HG02870 (cell line): Measurements from ENCODE around the gene BRINP1.

Experiments used
- ATAC-seq: cut with Tn5 transposase; IDR thresholded peaks from one replicate; pipeline ENCODE4 v1.9.1; 2021; ENCODE audit warnings: mild to moderate bottlenecking, moderate library complexity; ENCODE audit not compliant: unreplicated experiment

The BRINP1 gene, protein sequence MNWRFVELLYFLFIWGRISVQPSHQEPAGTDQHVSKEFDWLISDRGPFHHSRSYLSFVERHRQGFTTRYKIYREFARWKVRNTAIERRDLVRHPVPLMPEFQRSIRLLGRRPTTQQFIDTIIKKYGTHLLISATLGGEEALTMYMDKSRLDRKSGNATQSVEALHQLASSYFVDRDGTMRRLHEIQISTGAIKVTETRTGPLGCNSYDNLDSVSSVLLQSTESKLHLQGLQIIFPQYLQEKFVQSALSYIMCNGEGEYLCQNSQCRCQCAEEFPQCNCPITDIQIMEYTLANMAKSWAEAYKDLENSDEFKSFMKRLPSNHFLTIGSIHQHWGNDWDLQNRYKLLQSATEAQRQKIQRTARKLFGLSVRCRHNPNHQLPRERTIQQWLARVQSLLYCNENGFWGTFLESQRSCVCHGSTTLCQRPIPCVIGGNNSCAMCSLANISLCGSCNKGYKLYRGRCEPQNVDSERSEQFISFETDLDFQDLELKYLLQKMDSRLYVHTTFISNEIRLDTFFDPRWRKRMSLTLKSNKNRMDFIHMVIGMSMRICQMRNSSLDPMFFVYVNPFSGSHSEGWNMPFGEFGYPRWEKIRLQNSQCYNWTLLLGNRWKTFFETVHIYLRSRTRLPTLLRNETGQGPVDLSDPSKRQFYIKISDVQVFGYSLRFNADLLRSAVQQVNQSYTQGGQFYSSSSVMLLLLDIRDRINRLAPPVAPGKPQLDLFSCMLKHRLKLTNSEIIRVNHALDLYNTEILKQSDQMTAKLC

DNA sequence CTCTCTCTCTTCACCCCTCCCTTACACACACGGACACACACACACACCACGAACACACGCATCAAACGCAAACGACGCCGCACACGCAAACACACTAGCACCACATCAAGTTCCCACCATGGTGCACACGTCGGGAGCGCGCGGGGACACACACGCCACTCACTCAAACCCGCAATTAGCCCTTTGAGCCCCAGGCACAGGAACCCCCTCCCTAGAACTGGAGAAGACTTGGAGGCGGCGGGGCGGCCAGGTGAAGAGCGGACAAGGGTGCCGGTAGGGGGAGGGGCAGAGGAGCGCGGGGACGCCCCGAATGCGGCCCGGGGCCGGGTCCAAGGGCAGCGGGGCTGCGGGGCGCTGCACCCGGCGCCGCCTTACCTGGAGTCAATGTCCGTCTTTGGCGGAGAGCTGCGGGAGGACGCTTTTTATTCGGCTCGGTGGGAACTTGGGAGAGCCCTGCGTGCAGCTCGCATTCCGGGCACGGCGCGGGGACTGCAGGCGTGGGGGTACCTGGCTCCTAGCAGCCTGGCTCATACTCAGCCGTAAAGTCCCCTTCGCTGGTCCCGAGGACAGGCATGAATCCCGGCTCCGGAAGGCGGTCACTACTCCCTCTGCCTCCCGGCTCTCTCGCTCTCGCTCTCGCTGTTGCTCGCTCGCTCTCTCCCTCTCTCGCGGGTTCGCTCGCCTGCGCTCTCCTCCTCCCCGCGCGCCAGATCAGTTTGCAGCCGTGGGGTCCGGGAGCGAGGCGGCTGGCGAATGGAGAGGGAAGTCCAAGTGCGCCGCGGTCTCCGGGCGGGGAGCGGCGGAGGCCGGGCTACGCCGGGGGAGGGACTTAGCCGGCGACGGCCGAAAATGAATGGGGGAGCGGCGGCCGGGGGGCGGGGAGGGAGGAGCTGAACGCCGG, at the start of gene BRINP1:
Gene BRINP1, minus strand, starts transcription at position 755 of the 901 bp plus-strand sequence. CDS start 56,080 bp downstream, outside the sequence.
- no peak for ATAC-seq

DNA sequence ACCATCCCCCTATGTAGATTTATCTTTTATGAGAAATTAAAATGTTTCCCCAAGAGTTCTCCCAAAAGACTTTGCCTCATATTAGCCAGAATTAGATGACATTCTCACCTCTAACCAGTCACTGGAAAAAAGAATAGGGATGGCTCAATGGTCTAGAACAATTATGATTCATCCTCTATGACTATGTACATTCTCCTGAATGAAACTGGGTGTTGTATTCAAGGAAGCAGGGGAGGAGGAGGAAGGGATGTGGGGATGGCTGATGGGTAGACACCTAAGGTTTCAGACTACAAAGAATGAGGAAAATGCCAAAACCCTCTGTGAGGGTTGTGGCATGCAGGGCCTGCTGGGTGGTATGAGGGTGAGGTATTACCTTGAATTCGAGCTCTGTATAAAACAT, 49.5 kb upstream of the BRINP1 start:
- ATAC-seq: no peak

DNA sequence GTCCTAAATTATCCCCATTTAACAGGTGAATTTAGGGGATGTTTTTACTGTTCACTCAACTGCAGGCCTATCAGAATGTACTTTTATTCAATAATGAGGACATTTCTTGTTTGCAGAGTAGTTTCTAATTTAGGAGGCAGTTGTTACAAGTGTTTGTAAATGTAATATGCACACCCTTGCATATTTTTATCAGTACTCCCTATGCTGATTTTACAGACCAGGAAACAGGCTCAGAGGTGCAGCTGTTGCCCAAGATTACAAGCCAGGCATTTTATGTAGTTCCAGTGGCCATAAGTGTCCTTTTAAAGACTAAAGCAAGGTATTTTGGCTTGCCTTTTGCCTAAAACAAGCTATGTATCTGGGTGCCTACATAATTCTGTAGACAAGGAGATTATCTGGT, 47.6 kb upstream of the BRINP1 start:
- no peak for ATAC-seq

DNA sequence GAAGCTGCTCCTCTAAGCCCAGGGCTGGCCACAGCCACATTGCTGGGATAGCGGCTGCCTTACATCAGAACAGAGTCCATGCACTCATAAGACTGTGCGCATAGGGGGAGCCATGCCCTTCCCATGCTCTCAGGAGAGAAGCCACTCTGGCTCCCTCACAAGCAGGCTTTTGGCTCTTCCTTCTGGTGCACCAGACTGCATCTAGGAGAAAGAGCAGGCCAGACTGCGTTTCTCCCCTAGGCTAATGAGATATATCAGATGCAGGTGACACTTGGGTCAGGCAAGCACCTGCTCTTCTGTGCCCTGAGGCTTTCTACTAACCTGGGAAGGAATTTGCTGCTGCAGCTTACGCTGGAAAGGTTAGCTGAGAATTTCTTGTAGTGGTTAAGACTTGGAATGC, 43.2 kb upstream of the BRINP1 start:
- no peak for ATAC-seq

DNA sequence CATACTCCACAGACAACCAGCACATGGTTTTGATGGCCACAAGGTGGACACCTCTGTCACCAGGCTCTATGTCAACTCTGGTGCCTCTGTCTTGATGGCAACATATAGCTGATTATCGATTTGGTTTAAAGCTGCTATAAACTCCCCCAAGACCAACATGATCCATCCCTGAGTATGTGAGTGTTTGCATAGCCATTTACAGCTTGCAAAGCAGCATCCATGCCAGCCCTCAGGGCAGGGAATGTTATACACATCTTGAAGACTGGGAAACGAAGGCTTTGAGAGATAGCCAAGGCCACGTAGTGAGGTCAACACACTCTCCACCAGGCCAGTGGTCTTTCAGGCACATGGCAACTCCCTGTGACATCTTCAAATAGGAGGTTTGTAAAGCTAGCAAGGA, 40.3 kb upstream of the BRINP1 start:
- no peak for ATAC-seq

DNA sequence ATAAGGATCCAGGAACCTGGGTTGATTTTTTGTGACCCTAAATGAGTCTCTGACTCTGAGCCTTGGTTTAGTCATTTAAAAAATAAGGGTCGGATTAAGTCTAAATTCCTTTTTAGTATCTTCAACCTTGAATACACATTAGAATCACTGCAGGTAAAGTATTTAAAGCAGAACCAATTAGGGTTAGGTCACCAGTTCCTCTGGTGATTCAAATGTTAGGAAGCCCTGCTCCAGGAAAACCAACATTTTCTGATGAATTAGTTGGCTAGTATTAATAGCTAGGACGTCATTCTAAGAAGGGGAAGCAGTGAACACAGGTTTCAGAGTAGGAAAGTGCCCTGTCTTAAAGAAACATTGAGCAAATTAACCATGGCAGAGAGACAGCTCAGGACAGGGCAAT, 31.4 kb upstream of the BRINP1 start:
- ATAC-seq: no peak

DNA sequence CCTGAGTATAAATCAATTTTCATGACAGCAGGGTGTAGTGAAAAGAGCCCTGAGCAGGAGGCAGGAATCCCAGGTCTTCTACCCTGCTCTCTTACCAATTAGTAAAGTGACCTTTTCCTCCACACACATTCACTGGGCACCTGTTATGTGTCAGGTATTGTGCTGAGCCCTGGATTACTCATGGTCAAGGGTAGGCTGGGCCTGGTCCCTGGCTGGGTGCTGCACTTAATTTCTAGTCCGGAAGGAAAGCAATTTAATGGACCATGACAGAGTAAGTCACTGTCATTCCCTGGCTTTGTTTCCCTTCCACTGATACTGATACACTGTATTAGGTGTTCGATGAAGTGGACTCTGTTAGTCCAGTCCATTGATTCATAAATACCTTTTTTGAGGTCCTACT, 29.1 kb upstream of the BRINP1 start:
- ATAC-seq: no peak

DNA sequence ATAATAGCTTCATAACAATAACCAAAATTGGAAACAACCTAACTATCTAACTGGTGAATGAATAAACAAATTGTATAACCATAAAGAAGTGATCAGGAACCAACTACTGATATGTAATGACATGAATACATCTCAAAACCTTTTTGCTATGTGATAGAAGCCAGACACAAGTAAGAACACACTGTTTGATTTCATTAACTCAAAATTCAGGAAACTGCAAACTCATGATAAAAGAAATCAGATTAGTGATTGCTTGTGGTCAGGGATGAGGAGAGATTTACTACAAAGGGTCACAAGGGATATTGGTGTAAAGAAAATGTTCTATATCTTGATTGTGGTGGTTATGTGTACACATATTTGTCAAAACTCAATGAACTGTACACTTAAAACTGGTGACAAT, 22.6 kb upstream of the BRINP1 start:
- ATAC-seq: no peak

DNA sequence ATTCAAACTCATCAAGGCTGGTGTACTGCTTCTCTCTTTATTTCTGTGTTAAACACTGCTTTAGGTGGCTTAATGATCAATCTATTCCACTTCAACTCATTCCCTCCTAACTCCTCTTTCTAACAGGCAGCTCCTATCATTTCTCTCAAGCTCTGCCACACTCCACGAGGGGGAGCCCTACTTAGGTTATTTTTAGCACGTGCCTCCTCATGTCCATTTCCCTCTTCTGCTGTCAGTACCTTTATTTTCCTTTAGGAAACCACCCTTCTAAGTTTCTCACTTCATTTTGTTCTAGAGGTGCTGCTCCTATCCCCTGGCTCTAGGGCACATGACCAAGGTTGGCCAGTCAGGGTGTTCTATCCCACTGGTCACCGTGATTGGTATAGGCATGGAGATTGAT, 6.7 kb upstream of the BRINP1 start:
- no peak for ATAC-seq

DNA sequence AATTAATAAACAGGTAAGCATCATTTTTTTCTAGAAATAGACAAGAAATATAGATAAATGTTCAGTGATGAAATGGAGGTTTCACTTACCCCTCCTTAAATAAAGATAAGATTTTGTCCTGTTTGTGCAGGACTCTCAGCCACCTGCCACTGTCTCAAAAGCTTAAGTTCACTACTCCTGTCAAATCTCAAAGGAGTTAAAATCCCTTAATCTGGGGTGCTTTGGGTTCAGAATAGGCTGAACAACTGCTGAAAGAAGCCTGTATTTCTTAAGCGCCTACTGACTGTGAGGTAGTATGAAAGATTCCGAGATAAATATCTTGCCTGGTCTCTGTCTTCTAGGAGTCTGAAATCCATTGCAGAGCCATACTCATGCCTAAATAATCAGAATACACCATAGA, 3.7 kb upstream of the BRINP1 start:
- no peak for ATAC-seq

DNA sequence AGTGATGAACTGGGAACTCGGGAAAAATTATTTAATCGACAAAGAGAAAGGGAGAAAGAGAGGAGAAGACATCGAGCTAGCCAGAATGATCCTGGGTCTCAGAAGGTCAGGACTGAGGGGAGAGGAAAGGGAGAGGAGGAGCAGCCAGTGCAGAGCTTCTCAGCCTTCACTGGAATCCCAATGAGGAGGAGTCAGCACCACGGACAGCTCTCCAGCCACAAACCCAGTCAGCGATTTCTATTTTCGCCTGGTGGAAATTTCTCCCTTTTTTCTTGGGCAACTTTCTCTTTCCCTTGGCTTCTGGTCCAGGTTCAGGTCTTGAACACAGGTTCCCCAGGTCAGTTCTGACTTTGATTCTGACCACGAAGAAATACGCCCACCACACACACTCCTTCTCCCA, 1.6 kb upstream of the BRINP1 start:
- no peak for ATAC-seq

DNA sequence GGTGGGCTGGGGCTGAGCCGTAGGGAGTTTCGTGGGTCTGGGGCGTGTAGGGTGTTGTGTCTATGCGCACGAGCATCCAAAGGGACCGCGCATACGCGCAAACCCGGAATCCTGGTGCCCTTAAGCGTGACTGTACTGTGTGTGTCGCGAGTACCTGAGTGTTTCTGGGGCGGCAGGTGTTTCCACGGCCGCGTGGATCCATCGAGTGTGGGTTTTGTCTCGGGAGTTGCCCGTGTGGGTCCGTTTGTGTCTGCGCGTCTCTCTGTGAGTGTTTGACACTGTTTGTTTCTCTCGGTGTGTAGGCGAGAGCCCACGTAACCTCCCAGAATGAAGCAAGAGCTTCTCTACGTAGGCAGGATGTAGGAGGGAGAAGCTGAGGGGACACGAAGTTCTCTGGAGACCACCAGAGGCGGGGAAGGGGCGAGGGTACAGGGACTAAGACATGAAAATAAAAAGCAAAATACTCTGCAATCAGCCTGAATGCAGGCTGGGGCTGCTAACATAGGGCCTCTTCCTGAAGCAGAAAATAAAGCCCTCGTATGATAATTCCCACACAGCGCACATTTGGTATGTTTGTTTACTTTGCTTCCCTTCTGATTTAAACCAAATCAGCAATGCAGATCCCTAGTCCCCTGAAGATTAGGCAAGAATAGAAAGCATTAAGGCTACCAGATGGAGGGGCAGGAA, 588 bp upstream of the BRINP1 start:
- ATAC-seq: no peak

DNA sequence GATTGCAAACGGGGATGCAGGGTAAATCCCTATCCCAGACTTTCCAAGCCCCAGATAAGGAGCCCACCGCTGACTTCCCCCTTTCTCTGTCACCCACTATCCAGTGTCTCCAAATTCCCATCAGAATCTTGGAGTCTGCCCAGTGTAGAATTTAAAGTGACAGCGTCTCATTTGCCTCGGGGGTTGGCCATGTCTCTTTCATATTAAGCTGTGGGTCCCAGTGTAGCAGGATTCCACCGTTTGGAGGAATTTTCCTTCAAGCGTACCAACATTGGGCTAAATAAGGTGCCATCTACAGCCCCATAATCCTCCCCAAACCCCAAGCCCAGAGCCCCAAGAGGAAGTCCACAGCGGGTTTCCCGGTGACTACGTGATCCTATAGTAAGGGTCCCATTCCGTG, 1.1 kb downstream of the BRINP1 start:
- no peak for ATAC-seq

DNA sequence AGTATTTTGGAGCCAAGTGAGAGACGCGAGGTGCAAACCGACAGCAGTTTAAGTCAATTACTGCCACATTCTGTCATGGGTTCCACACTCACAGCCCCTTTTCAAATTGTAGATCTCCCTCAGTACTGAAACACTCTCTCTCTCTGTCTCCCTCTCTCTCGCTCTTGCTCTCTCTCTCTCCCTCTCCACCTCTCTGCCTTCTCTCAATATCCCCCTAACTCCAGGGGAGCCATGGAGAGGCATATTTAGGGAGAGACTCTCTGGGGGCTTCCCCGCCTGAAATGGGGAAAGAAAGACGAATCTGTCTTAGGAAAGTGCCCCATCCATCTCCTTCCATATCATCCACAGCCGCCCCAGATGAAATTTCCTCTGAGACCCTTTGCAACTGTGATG, 1.6 kb downstream of the BRINP1 start:
- ATAC-seq: no peak

DNA sequence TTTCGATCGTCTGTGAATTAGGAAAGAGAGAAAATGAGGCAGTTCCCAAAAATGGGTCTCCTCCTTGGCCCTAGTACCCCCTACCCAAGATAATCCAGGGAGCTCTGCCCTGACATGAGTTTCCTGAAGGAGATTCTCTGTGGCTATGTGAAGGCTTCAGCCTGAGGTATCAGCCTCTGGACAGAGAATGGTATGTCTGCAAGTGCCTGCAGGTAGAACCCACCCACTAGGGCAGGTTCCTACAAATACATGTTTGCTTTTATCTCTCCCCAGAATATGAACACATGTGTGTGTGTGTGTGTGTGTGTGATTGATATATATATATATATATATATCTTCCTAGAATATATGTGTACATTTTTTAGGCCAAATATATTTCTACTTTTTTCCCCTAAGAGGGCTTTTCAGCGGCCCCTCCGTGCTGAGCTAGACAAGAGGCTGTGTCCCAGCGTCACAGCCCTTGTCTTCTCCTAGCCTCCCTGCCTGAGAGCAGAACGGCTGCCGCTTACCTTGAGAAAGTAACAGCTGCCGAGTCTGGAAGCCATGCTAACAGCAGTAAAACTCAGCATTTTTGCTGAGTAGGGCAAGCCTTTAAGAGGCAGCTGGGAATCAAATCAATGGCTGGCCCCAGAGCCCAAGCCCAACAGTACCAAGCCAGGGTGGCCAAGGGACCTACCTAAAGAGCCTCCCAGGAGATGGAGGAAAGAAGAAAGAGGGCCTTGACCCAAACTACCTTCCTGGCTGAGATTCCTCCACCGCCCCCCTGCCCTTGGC, 2.1 kb downstream of the BRINP1 start:
- no peak for ATAC-seq

DNA sequence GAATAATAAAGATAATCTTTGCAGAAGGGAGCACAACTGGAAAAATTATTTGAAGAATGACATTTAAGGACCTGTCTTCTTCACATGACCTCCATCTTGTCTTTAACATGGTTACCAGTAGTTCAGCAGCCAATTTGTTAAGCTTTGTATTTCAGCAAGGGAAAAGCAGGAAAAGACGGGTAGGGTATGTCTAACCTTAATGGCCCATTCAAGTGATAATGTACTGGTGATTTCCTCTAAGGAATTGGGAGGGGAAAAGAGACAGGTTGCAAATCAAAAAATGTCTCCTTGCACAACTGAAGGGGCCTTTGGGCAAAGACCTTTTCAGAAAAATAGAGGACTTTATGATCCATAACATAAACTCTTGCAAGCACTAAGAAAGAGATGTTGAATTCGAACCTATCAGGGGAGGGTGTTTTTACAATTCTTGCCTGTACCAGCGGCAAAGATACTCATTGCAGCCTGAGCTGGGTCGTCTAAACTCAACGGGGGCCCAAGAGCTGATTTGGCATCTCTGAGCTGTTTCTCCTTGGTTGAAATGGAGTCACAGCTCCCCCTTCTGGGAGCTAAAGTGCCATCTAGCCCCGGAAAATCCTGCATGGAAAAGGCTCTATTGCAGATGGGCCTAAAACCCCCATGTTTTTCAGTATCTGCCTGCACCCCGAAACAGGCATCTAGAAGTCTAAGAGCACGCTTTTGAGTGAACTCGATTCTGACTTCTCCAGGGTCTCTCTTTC, 3.8 kb downstream of the BRINP1 start:
- ATAC-seq: no peak

DNA sequence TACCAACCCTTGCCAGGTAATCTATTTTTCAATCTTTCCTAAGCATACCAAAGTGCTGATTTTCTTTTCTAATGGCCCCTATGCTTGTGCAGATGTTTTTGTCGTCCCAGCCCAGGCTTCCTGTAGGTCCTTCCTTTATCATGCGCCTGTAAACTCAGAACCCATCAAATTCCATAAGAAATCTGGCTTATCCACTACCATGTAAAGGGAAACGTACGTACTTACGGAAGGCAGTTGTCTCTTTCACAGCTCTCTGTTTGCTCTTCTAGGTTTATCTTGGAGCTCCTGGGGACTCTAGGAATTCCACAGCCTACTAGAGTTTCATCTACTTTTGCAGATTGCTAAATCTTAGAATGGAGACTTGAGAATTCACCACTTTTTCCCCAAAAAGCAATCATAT, 9.0 kb downstream of the BRINP1 start:
- no peak for ATAC-seq

DNA sequence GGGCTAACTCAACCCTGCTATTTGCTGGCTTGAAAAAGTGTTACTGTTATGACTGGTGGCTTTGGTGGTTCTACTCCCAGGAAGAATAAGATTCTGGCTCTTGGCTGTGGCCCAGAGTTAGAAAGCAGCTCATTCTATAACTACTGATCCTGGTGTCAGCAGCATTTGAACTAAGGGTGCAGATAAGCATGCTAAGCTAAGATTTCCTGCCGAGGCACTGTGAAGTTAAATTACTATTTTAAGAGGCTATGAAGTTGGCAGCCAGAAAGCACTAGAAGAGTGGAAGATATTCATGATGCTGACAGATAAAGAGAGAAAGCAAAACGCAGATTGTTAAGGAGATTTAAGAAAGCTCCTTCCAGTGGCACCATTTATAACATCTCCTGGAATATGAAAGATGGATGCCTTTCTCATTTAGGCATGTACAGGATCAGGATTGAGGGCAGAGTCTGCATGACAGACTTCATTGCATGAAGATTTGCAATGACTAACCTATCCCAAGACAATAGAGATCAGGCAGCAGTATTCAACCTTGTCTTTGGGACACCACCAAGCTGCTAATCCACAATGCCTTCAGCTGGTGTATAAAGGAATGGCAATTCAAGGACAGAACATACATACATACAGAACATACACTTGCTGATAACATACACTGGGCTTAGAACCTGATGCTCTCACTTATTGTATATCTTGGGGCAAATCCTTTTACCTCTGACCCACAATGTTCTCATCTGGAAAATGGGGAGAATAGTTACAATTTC, 11.7 kb downstream of the BRINP1 start:
- ATAC-seq: no peak
